Neural crest cell (in vitro differentiated cells): ENCODE data around the gene RTTN. TPM values are rescaled to one million over a fixed set of nuclear protein-coding genes. Genes with fewer than 3 reads are reported as not detected.

Experiments
- DNase-seq: peaks from one replicate; pipeline ENCODE4 v3.0.0; 2021; ENCODE audit warnings: low read depth, mixed read lengths, low spot score
- H3K27ac Mint-ChIP-seq: one replicate; pipeline ENCODE4 v1.8.0; 2021; ENCODE audit warnings: mild to moderate bottlenecking, mixed read lengths; ENCODE audit not compliant: unreplicated experiment
- H3K27me3 Mint-ChIP-seq: 2 replicates; pipeline ENCODE4 v1.8.0; 2021; ENCODE audit warnings: low read depth, mild to moderate bottlenecking, mixed read lengths
- H3K36me3 Mint-ChIP-seq: 2 replicates; pipeline ENCODE4 v1.8.0; 2021; ENCODE audit warnings: low read depth, mild to moderate bottlenecking, mixed read lengths
- H3K4me1 Mint-ChIP-seq: 2 replicates; pipeline ENCODE4 v1.8.0; 2021; ENCODE audit warnings: mixed read lengths
- H3K4me3 Mint-ChIP-seq: one replicate; pipeline ENCODE4 v1.8.0; 2021; ENCODE audit warnings: mild to moderate bottlenecking, mixed read lengths
- H3K9me3 Mint-ChIP-seq: 2 replicates; pipeline ENCODE4 v1.8.0; 2021; ENCODE audit warnings: mixed read lengths
- CTCF ChIP-seq: fragments of 200-600 bp; sonication (generic); conservative IDR thresholded peaks from 2 replicates; pipeline ENCODE4 v1.5.0; 2021; ENCODE audit warnings: antibody characterized with exemption, mild to moderate bottlenecking
- total RNA-seq: library from RNA; stranded (reverse); gene quantifications from 2 replicates; pipeline ENCODE4 v1.2.1, GENCODE V29; 2021

Gene RTTN
- total RNA-seq, 1 donor from 2014 or later: 34.8 TPM

GRCh38 chr18:70031221-70031620, 174.3 kb downstream of the RTTN start:
- H3K9me3 Mint-ChIP-seq: peaks cover 7% of the 10 kb centered on the region
- no peak for TF ChIP-seq CTCF
- H3K4me3 Mint-ChIP-seq: no peak overlapping the region
- no peak overlapping the region for H3K27ac Mint-ChIP-seq
- H3K4me1 Mint-ChIP-seq: no peaks in the 10 kb centered on the region
- H3K27me3 Mint-ChIP-seq: no peaks in the 10 kb centered on the region
- H3K36me3 Mint-ChIP-seq: peaks cover 30% of the 10 kb centered on the region
- no peak for DNase-seq

- no peak overlapping the region for H3K27ac Mint-ChIP-seq
- H3K4me1 Mint-ChIP-seq: no peaks in the 10 kb centered on the region
- H3K27me3 Mint-ChIP-seq: no peaks in the 10 kb centered on the region
- no peak for TF ChIP-seq CTCF
- peaks cover 7% of the 10 kb centered on the region for H3K9me3 Mint-ChIP-seq
- DNase-seq: no peak
- H3K36me3 Mint-ChIP-seq: peaks cover 30% of the 10 kb centered on the region
- no peak overlapping the region for H3K4me3 Mint-ChIP-seq
These were observed 174.8 kb downstream of the RTTN start for GRCh38 chr18:70030728-70031127.

GRCh38 chr18:70029163-70029562, 176.3 kb downstream of the RTTN start:
- no peak overlapping the region for H3K4me3 Mint-ChIP-seq
- H3K36me3 Mint-ChIP-seq: peaks cover 34% of the 10 kb centered on the region
- H3K4me1 Mint-ChIP-seq: no peaks in the 10 kb centered on the region
- no peak for TF ChIP-seq CTCF
- no peaks in the 10 kb centered on the region for H3K27me3 Mint-ChIP-seq
- no peak overlapping the region for H3K27ac Mint-ChIP-seq
- peaks cover 3% of the 10 kb centered on the region for H3K9me3 Mint-ChIP-seq
- DNase-seq: no peak

- Mint-ChIP-seq H3K4me3 (no peak overlapping the region), H3K27me3 (no peaks in the 10 kb centered on the region), H3K36me3 (peaks cover 32% of the 10 kb centered on the region), H3K4me1 (no peaks in the 10 kb centered on the region), H3K9me3 (peaks cover 3% of the 10 kb centered on the region), H3K27ac (no peak overlapping the region)
- no peak for DNase-seq
- TF ChIP-seq CTCF: no peak
These were observed 176.8 kb downstream of the RTTN start for GRCh38 chr18:70028734-70029133.

- Mint-ChIP-seq H3K27me3 (no peaks in the 10 kb centered on the region), H3K4me3 (no peak overlapping the region), H3K36me3 (peaks cover 32% of the 10 kb centered on the region), H3K9me3 (peaks cover 3% of the 10 kb centered on the region), H3K27ac (no peak overlapping the region), H3K4me1 (no peaks in the 10 kb centered on the region)
- no peak for TF ChIP-seq CTCF
- DNase-seq: no peak
These were observed 177.4 kb downstream of the RTTN start for GRCh38 chr18:70028084-70028483.

GRCh38 chr18:70025580-70025979, 179.9 kb downstream of the RTTN start:
- Mint-ChIP-seq H3K4me1 (no peaks in the 10 kb centered on the region), H3K36me3 (peaks cover 29% of the 10 kb centered on the region), H3K27ac (no peak overlapping the region), H3K4me3 (no peak overlapping the region), H3K27me3 (no peaks in the 10 kb centered on the region), H3K9me3 (no peaks in the 10 kb centered on the region)
- TF ChIP-seq CTCF: no peak
- DNase-seq: no peak
